ENCODE measurements around the gene CAMK2N1. TPM values are rescaled to one million over a fixed set of nuclear protein-coding genes. Genes with fewer than 3 reads are reported as not detected.

Gene CAMK2N1
- total RNA-seq, 3 donors from 2014 or later = 5.6 to 26.9 (median 17.0) TPM

- H3K4me1 ChIP-seq = no peaks in the 10 kb centered on the region
- H3K27ac ChIP-seq = no peak overlapping the region
- H3K4me3 ChIP-seq = no peak overlapping the region
- H3K27me3 ChIP-seq = no peaks in the 10 kb centered on the region
- intact Hi-C loops (cut with DNase I; ENCODE audit: low total_unique reads) = no loop called here
- peak in 1 of 2 donors; percentile 7 for DNase-seq (ENCODE audit: low spot score in 2 of 2)
- H3K9me3 ChIP-seq = no peaks in the 10 kb centered on the region
- TF ChIP-seq POLR2A (IDR thresholded peaks at IDR 0.05) (no peak), POLR2AphosphoS5 (IDR thresholded peaks at IDR 0.05) (no peak), CTCF (IDR thresholded peaks at IDR 0.05) (no peak)
- no peaks in the 10 kb centered on the region for H3K36me3 ChIP-seq
Observed at GRCh38 chr1:20439282-20439681, 46.7 kb downstream of the CAMK2N1 start.

- Histone ChIP-seq H3K4me1 (no peaks in the 10 kb centered on the region), H3K9me3 (no peaks in the 10 kb centered on the region), H3K4me3 (no peak overlapping the region), H3K27ac (no peak overlapping the region), H3K36me3 (no peaks in the 10 kb centered on the region), H3K27me3 (no peaks in the 10 kb centered on the region)
- intact Hi-C loops (cut with DNase I; ENCODE audit: low total_unique reads) = no loop called here
- TF ChIP-seq POLR2A (IDR thresholded peaks at IDR 0.05) (no peak), CTCF (IDR thresholded peaks at IDR 0.05) (no peak), POLR2AphosphoS5 (IDR thresholded peaks at IDR 0.05) (no peak)
- DNase-seq (ENCODE audit: low spot score in 2 of 2) = no peak
Observed at GRCh38 chr1:20437640-20438039, 48.4 kb downstream of the CAMK2N1 start.

DNA sequence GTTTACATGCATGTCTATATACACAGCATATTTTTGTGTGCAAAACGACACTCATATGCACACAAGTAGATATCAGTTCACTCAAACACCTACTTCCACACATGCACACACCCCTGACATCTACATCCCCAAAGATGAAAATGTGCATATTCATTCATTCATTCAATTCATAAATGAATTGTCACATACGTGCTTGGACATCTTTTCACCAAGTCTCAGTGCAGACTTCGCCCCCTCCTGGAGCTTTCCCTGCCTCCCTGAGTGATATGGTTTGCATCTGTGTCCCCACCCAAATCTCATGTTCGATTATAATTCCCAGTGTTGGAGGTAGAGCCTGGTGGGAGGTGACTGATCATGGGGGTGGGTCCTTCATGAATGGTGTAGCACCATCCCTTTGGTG lies 53.1 kb downstream of the CAMK2N1 start:
- Histone ChIP-seq H3K27ac (no peak overlapping the region), H3K27me3 (no peaks in the 10 kb centered on the region), H3K9me3 (no peaks in the 10 kb centered on the region), H3K4me1 (no peaks in the 10 kb centered on the region), H3K36me3 (no peaks in the 10 kb centered on the region), H3K4me3 (no peak overlapping the region)
- no peak for DNase-seq (ENCODE audit: low spot score in 2 of 2)
- no peak for TF ChIP-seq POLR2A (IDR thresholded peaks at IDR 0.05)
- no peak for TF ChIP-seq CTCF (IDR thresholded peaks at IDR 0.05)
- no peak for TF ChIP-seq POLR2AphosphoS5 (IDR thresholded peaks at IDR 0.05)
- intact Hi-C loops (cut with DNase I; ENCODE audit: low total_unique reads) = no loop called here

Other genes with a start within 250 kb of the CAMK2N1 start
- gene VWA5B1, start 195.3 kb downstream of the CAMK2N1 start, total RNA-seq = under 1 TPM in 1 of 3 donors, not detected in 2; 0.29 TPM
- 10 to 100 TPM; 25.4 to 35.1 (median 29.6) TPM for gene MUL1, start 21.9 kb upstream of the CAMK2N1 start, total RNA-seq
- gene FAM43B, start 66.4 kb upstream of the CAMK2N1 start, total RNA-seq = under 1 TPM; 0.16 to 0.33 (median 0.29) TPM
- gene CDA, start 102.9 kb upstream of the CAMK2N1 start, total RNA-seq = 1 to 10 TPM in 2 of 3 donors, under 1 TPM in 1; 0.98 to 1.3 (median 1.0) TPM
- gene PINK1, start 147.2 kb upstream of the CAMK2N1 start, total RNA-seq = 100 to 1,000 TPM in 1 of 3 donors, 10 to 100 TPM in 2; 92.1 to 146 (median 94.1) TPM
- gene DDOST, start 175.2 kb upstream of the CAMK2N1 start, total RNA-seq = 100 to 1,000 TPM; 127 to 145 (median 138) TPM
- gene KIF17, start 231.8 kb upstream of the CAMK2N1 start, total RNA-seq = 1 to 10 TPM; 1.8 to 3.5 (median 2.0) TPM
- gene SH2D5, start 246.5 kb upstream of the CAMK2N1 start, total RNA-seq = under 1 TPM in 2 of 3 donors, not detected in 1; under 0.01 to 0.29 TPM